A673 (cell line): Measurements from ENCODE around the gene STK10. TPM values are rescaled to one million over a fixed set of nuclear protein-coding genes. Genes with fewer than 3 reads are reported as not detected.

Experiments used
- BruUV-seq: library from RNA; stranded (reverse); fragments of 400-500 nt; replicated peaks from 2 replicates; lab custom pipeline; 2021; lab: Mats Ljungman, UMichigan
- CTCF ChIA-PET: fragments of 300-600 bp; sonication (Branson Sonifier 250); formaldehyde crosslinking; loops from one replicate; lab custom pipeline; 2022; ENCODE audit warnings: antibody characterized with exemption; lab: Charles Lee
- POLR2A ChIA-PET: fragments of 300-600 bp; sonication (Branson Sonifier 250); formaldehyde crosslinking; loops from one replicate; lab custom pipeline; 2022; ENCODE audit warnings: antibody characterized with exemption; ENCODE audit not compliant: low non-redundant PET; lab: Charles Lee
- DNase-seq: peaks from one replicate; pipeline ENCODE4 v3.0.0-alpha.2; 2015; ENCODE audit warnings: low spot score
- H3K27ac ChIP-seq: fragments of 200-600 bp; sonication (generic); 2 replicates; pipeline ENCODE4 v1.5.1; 2016; ENCODE audit warnings: mixed run types, low read depth, mild to moderate bottlenecking, mixed read lengths, antibody characterized with exemption, low read length; ENCODE audit not compliant: poor library complexity, severe bottlenecking
- H3K27me3 ChIP-seq: fragments of 200-600 bp; sonication (generic); replicated peaks from 2 replicates; pipeline ENCODE4 v1.6.1; 2017; ENCODE audit warnings: mixed run types, low read depth, mild to moderate bottlenecking, mixed read lengths, antibody characterized with exemption, low read length; ENCODE audit not compliant: insufficient read depth, poor library complexity
- H3K36me3 ChIP-seq: fragments of 200-600 bp; sonication (generic); 2 replicates; pipeline ENCODE4 v1.6.1; 2016; ENCODE audit warnings: mixed run types, mild to moderate bottlenecking, mixed read lengths, antibody characterized with exemption, low read length; ENCODE audit not compliant: insufficient read depth, poor library complexity, severe bottlenecking
- H3K4me1 ChIP-seq: fragments of 200-600 bp; sonication (generic); 2 replicates; pipeline ENCODE4 v1.6.1; 2017; ENCODE audit warnings: mixed run types, mild to moderate bottlenecking, mixed read lengths, antibody characterized with exemption, low read length; ENCODE audit not compliant: insufficient read depth, poor library complexity, severe bottlenecking
- H3K4me3 ChIP-seq: fragments of 200-600 bp; sonication (generic); 2 replicates; pipeline ENCODE4 v1.5.1; 2016; ENCODE audit warnings: low read depth, mixed run types, mild to moderate bottlenecking, mixed read lengths, low read length; ENCODE audit not compliant: poor library complexity, severe bottlenecking
- H3K9me3 ChIP-seq: fragments of 200-600 bp; sonication (generic); 2 replicates; pipeline ENCODE4 v1.6.1; 2016; ENCODE audit warnings: mixed run types, low read depth, mild to moderate bottlenecking, mixed read lengths, antibody characterized with exemption, low read length; ENCODE audit not compliant: poor library complexity, severe bottlenecking
- EZH2 ChIP-seq: fragments of 200-600 bp; sonication (generic); IDR thresholded peaks from 2 replicates; pipeline ENCODE4 v1.6.1; 2017; ENCODE audit warnings: borderline replicate concordance, low read depth, mild to moderate bottlenecking, mixed read lengths, antibody characterized with exemption, low read length; ENCODE audit not compliant: poor library complexity, severe bottlenecking
- intact Hi-C: fragments of 100-400 bp; cut with micrococcal nuclease; formaldehyde crosslinking; loops from one replicate; pipeline ENCODE4 v1.10.0; 2022; ENCODE audit not compliant: unreplicated experiment
- total RNA-seq: library from RNA; stranded (reverse); gene quantifications from 2 replicates; pipeline ENCODE4 v1.2.3, GENCODE V29; 2021
- TF ChIP-seq, protein P1 (sequence below): fragments of 300-800, 200-600 bp; sonication (generic); conservative IDR thresholded peaks from 2 replicates; pipeline ENCODE4 v1.5.1; 2017; ENCODE audit warnings: low read depth, mild to moderate bottlenecking, antibody characterized with exemption, low read length, moderate library complexity, mixed read lengths

STK10 gene
- total RNA-seq, 1 experiment from 2014 or later, result 3.8 TPM

DNA sequence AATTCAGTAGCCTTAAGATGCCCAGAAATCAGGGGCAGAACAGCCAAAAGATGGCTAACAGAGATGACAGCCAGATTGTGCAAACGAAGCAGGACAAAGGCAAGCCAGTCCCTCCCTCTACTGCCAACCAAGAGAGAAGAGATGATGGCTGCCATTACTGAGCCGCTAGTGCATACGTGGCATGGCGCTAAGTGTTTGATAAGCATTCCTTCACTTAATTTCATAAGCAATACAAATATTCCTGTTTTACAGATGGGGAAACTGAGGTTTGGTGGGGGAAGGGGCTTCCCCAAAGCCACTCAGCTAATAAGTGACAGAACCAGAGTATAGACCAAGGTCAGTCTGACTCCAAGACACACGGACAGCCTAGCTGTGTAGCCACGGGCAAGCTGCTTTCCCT, 44.1 kb downstream of the STK10 start:
- Histone ChIP-seq H3K4me1 (no peaks in the 10 kb centered on the region), H3K9me3 (no peaks in the 10 kb centered on the region), H3K27ac (no peak overlapping the region), H3K36me3 (no peaks in the 10 kb centered on the region), H3K27me3 (no peaks in the 10 kb centered on the region), H3K4me3 (no peak overlapping the region)
- CTCF ChIA-PET, result no interaction called here
- no TSS peak for BruUV-seq
- intact Hi-C loops, result no loop called here
- DNase-seq, result no peak
- POLR2A ChIA-PET, result no interaction called here
- TF ChIP-seq, protein P1, sequence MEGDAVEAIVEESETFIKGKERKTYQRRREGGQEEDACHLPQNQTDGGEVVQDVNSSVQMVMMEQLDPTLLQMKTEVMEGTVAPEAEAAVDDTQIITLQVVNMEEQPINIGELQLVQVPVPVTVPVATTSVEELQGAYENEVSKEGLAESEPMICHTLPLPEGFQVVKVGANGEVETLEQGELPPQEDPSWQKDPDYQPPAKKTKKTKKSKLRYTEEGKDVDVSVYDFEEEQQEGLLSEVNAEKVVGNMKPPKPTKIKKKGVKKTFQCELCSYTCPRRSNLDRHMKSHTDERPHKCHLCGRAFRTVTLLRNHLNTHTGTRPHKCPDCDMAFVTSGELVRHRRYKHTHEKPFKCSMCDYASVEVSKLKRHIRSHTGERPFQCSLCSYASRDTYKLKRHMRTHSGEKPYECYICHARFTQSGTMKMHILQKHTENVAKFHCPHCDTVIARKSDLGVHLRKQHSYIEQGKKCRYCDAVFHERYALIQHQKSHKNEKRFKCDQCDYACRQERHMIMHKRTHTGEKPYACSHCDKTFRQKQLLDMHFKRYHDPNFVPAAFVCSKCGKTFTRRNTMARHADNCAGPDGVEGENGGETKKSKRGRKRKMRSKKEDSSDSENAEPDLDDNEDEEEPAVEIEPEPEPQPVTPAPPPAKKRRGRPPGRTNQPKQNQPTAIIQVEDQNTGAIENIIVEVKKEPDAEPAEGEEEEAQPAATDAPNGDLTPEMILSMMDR, result no peak
- TF ChIP-seq EZH2, result no peak

DNA sequence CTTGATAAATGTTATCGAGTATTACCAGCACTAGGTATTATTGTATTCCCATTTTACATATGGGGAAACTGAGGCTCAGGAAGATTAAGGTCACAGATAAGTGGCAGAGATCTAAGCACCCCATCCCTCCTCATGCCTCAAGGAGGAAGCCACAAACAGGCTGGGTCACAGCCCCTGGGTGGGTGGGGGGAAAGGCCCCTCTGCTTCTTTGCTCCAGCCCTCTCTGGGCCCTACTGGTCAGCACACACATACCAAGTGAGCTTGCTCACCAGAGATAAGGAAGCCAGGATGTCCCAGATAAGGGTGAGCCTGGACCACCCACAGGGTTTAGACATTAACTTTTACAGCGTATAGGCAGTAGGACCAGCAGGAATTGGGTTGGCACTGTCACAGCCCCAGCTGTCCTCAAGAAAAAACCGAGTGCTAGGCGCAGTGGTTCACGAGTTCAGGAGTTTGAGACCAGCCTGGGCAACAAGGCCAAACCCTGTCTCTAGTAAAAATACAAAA, 45.3 kb downstream of the STK10 start:
- TF ChIP-seq, protein P1, result no peak
- DNase-seq, result no peak
- H3K27me3 ChIP-seq, result no peaks in the 10 kb centered on the region
- H3K36me3 ChIP-seq, result no peaks in the 10 kb centered on the region
- H3K27ac ChIP-seq, result no peak overlapping the region
- no peaks in the 10 kb centered on the region for H3K4me1 ChIP-seq
- intact Hi-C loops, result no loop called here
- no TSS peak for BruUV-seq
- ChIA-PET CTCF (no interaction called here), POLR2A (no interaction called here)
- no peaks in the 10 kb centered on the region for H3K9me3 ChIP-seq
- no peak overlapping the region for H3K4me3 ChIP-seq

GRCh38 chr5:172141949-172142319, 46.1 kb downstream of the STK10 start:
- Histone ChIP-seq H3K4me1 (no peaks in the 10 kb centered on the region), H3K36me3 (no peaks in the 10 kb centered on the region), H3K9me3 (no peaks in the 10 kb centered on the region), H3K27me3 (no peaks in the 10 kb centered on the region), H3K4me3 (no peak overlapping the region), H3K27ac (no peak overlapping the region)
- no TSS peak for BruUV-seq
- CTCF ChIA-PET, result no interaction called here
- no peak for DNase-seq
- TF ChIP-seq EZH2, result no peak
- TF ChIP-seq, protein P1, result no peak
- POLR2A ChIA-PET, result no interaction called here
- intact Hi-C loops, result no loop called here
